RWPE1 (cell line): ENCODE results near the gene SIK3.
A peak's percentile ranks its signal among the peaks of the same experiment; 100 is the strongest.
"Not testable (repeated sequence)": the region's sequence is repeated elsewhere in the genome, so short reads cannot be mapped to it uniquely, and the experiment has no call there.

Source experiments
- CTCF ChIA-PET: fragments of 350-600 bp; sonication (Branson Sonifier 250); formaldehyde crosslinking; extraction: SDS; loops from one replicate; lab custom pipeline; 2021; lab: Yijun Ruan, JAX
- POLR2A ChIA-PET: fragments of 400-600 bp; formaldehyde crosslinking; extraction: SDS; loops from one replicate; lab custom pipeline; 2020; ENCODE audit warnings: antibody characterized with exemption; ENCODE audit not compliant: low non-redundant PET; lab: Yijun Ruan, JAX
- DNase-seq: peaks from one replicate; pipeline ENCODE4 v3.0.0; 2012; ENCODE audit warnings: low spot score
- H3K27ac ChIP-seq: fragments of 450-650 bp; 2 replicates; pipeline ENCODE4 v1.5.1; 2017
- CTCF ChIP-seq: fragments of 450-650 bp; conservative IDR thresholded peaks from 2 replicates; pipeline ENCODE4 v1.5.1; 2017; ENCODE audit warnings: low read depth, mild to moderate bottlenecking

Gene SIK3

GRCh38 chr11:116835042-116835772, 263.0 kb downstream of the SIK3 start:
- ChIA-PET CTCF (interaction anchor here (0.6 to 1.8 kb wide), 10 partner anchors 8 to 289 kb away, joined by 3 to 8 read pairs (median 4); partner anchors contain the start of genes APOA5 and ZPR1), POLR2A (interaction anchor here (0.5 kb wide), 1 partner anchor 53 kb away, joined by 3 read pairs; no protein-coding TSS in a partner anchor)
- peak overlapping the region; percentile 64 for H3K27ac ChIP-seq
- DNase-seq, result no peak
- TF ChIP-seq CTCF, result no peak

- H3K27ac ChIP-seq, POLR2A ChIA-PET, DNase-seq, CTCF ChIA-PET: not testable (repeated sequence)
Observed at GRCh38 chr11:116834535-116835041, 263.6 kb downstream of the SIK3 start.

- H3K27ac ChIP-seq, result no peak overlapping the region
- no peak for DNase-seq
- CTCF ChIA-PET, result no interaction called here
- TF ChIP-seq CTCF, result no peak
- POLR2A ChIA-PET, result no interaction called here
Observed at GRCh38 chr11:116833816-116834534, 264.3 kb downstream of the SIK3 start.

- ChIA-PET POLR2A (no interaction called here), CTCF (interaction anchor here (0.7 kb wide), 1 partner anchor 393 kb away, joined by 3 read pairs; no protein-coding TSS in a partner anchor)
- DNase-seq, result no peak
- no peak overlapping the region for H3K27ac ChIP-seq
- TF ChIP-seq CTCF, result no peak
Observed at GRCh38 chr11:116833491-116833815, 264.8 kb downstream of the SIK3 start.

GRCh38 chr11:116832350-116833290, 265.6 kb downstream of the SIK3 start:
- TF ChIP-seq CTCF, result no peak
- H3K27ac ChIP-seq, result no peak overlapping the region
- POLR2A ChIA-PET, result no interaction called here
- CTCF ChIA-PET, result interaction anchor here (0.6 to 0.7 kb wide), 3 partner anchors 272 to 394 kb away, joined by 3 read pairs; no protein-coding TSS in a partner anchor
- DNase-seq, result no peak

GRCh38 chr11:116831790-116832349, 266.4 kb downstream of the SIK3 start:
- TF ChIP-seq CTCF, result no peak
- CTCF ChIA-PET, result no interaction called here
- DNase-seq, result no peak
- no peak overlapping the region for H3K27ac ChIP-seq
- POLR2A ChIA-PET, result no interaction called here
